GM19035 (cell line): Measurements from ENCODE around the gene CACNA1E.

ENCODE experiments used
- ATAC-seq: cut with Tn5 transposase; IDR thresholded peaks from one replicate; pipeline ENCODE4 v1.9.1; 2021; ENCODE audit not compliant: unreplicated experiment

The CACNA1E gene

GRCh38 chr1:181626279-181626938 is 143.1 kb downstream of the CACNA1E start:
- ATAC-seq: no peak

DNA sequence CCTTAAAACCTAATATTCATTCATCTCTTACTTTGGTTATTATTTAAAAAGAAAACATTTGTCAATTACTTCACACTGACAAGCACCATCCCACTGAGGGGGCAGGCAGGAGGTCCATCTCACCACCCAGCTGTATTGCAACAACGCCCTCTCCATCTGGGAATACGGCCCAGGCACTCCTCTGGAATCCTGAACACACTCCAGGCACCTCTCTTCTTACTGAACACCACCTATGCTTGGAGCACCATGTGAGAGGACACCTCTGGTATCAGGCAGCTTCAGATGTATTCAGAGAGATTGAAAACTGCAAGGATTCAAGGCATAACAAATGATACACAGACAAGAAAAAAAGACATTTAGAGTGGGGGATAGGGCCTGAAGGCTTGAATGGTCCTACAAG is 147.1 kb downstream of the CACNA1E start:
- ATAC-seq: no peak

GRCh38 chr1:181630838-181631237 is 147.5 kb downstream of the CACNA1E start:
- ATAC-seq: no peak

- ATAC-seq: no peak
These were observed 149.2 kb downstream of the CACNA1E start for GRCh38 chr1:181632492-181632891.

- no peak for ATAC-seq
These were observed 149.6 kb downstream of the CACNA1E start for GRCh38 chr1:181632960-181633359.

GRCh38 chr1:181635110-181635509 is 151.8 kb downstream of the CACNA1E start:
- ATAC-seq: no peak

GRCh38 chr1:181637998-181638397 is 154.7 kb downstream of the CACNA1E start:
- ATAC-seq: no peak

DNA sequence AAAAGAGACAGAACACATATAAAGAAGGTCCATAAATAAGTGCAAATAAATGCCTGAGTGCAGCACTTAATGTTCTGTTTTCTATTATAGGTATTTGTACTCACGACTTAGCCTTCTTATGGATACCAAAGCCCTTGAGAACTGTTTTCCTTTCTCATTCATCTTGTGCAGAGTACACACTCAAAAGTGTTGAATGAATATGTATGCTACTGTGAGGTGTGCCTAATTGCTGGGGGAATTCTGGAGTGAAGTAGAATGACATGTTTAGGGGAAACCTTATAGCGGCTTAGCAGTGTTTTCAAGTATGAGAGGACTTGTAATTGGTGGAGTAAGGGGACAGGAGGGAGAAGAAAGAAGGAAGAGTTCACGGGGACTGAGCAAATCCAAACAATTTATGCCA is 157.6 kb downstream of the CACNA1E start:
- ATAC-seq: no peak

GRCh38 chr1:181643631-181644030 is 160.3 kb downstream of the CACNA1E start:
- ATAC-seq: no peak

GRCh38 chr1:181645171-181645570 is 161.9 kb downstream of the CACNA1E start:
- no peak for ATAC-seq

GRCh38 chr1:181646710-181647109 is 163.4 kb downstream of the CACNA1E start:
- no peak for ATAC-seq

- no peak for ATAC-seq
These were observed 164.2 kb downstream of the CACNA1E start for GRCh38 chr1:181647314-181648035.

DNA sequence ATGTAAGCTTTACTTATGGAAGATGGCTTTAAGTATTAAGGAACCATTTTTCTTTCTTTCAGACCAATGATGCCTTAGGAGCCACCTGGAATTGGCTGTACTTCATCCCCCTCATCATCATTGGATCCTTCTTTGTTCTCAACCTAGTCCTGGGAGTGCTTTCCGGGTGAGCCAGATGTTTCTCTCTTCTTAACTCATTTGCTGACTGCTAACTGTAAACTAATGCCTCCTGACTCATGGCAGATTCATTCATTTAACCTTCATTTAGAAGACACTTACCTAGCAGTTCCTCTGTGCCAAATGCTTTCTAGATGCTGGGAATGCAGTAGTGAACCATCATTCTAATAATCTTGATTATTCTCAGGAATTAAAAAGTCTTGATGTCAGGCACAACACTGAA is 168.0 kb downstream of the CACNA1E start:
- ATAC-seq: no peak

- no peak for ATAC-seq
These were observed 172.4 kb downstream of the CACNA1E start for GRCh38 chr1:181655756-181656155.

DNA sequence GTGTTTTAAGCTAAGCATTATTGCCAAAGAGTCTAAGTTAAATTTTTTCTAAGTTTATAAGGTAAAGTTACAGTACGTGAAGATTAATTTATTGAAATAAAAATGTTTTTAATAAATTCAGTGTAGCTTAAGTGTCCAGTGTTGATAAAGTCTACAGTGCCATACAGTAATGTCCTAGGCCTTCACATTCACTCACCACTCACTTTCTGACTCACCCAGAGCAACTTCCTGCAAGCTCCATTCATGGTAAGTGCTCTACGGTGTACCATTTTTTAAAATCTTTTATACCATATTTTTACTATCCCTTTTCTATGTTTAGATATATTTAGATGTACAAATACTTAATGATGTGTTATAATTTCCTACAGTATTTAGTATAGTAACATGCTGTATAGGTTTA is 173.2 kb downstream of the CACNA1E start:
- no peak for ATAC-seq

DNA sequence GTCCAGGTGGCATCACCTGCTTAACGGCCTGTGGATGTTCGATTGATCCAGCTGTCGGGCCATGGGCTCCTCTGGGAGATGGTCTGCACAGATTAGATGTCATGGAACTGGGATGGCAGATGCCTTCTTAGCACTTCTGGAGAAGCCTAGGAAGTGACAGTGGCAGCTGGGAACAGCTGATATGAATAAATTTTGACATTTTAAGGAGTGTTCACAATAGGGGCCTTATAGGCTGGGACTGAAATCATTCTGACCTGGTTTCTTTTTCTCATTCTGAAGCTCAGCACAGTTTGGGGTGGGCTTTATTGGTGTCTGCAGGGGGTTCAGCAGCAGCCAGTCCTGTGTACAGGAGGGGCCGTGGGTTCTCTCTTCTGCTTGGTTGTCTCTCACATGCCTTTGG is 175.3 kb downstream of the CACNA1E start:
- ATAC-seq: no peak

- no peak for ATAC-seq
These were observed 176.1 kb downstream of the CACNA1E start for GRCh38 chr1:181659321-181659957.

GRCh38 chr1:181660621-181661020 is 177.3 kb downstream of the CACNA1E start:
- no peak for ATAC-seq

GRCh38 chr1:181661569-181661968 is 178.3 kb downstream of the CACNA1E start:
- no peak for ATAC-seq

DNA sequence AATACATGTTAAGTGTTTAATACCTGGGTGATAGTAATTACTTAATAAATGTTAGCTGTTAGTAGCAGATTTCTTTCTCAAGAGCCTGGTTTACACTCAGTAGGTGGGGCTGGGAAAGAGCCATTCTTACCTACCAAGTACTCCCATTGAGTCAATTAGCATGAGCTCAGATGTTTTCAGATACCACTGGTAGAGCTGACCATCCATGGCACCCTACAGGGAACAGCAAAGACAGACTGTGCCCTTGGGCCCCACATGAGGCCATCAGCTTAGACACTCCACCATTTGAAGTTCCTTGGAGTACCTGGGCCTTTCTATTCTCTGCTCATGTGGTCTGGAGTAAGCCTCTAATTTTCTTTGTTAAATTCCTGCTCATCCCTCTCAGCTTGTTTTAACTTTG is 179.3 kb downstream of the CACNA1E start:
- no peak for ATAC-seq

GRCh38 chr1:181664543-181664942 is 181.2 kb downstream of the CACNA1E start:
- no peak for ATAC-seq

DNA sequence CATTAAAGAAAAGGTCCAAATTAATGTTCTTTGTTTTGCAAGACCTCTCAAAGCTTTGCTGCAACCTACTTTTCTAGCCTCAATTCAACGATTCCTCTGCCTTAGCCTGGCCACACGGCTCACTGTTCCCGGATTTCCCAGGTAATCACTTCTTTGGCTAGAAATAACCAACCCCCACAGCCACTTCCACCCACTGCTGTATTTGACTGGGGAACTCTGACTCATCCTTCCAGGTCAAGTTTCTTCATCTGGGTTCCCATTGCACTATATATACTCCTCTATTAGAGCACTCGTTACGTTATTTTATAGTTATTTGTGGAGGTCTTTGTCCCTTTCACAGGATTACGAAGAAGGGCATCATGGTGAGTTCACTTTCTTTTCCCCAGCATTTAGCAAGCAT is 185.9 kb downstream of the CACNA1E start:
- no peak for ATAC-seq
